GM21825 (cell line): ENCODE data around the gene DLEC1.

Source experiments
- ATAC-seq: cut with Tn5 transposase; IDR thresholded peaks from one replicate; pipeline ENCODE4 v1.9.1; 2021; ENCODE audit warnings: mild to moderate bottlenecking, moderate library complexity; ENCODE audit not compliant: unreplicated experiment

The DLEC1 gene

GRCh38 chr3:38171622-38172021, 132.6 kb downstream of the DLEC1 start:
- no peak for ATAC-seq
